HG02943 (cell line): ENCODE data around the gene MYO10.
"Not testable (repeated sequence)": the region's sequence is repeated elsewhere in the genome, so short reads cannot be mapped to it uniquely, and the experiment has no call there.

ENCODE experiments used
- ATAC-seq: cut with Tn5 transposase; IDR thresholded peaks from one replicate; pipeline ENCODE4 v1.9.1; 2021; ENCODE audit warnings: mild to moderate bottlenecking, low read depth, moderate library complexity; ENCODE audit not compliant: unreplicated experiment

MYO10 gene

DNA sequence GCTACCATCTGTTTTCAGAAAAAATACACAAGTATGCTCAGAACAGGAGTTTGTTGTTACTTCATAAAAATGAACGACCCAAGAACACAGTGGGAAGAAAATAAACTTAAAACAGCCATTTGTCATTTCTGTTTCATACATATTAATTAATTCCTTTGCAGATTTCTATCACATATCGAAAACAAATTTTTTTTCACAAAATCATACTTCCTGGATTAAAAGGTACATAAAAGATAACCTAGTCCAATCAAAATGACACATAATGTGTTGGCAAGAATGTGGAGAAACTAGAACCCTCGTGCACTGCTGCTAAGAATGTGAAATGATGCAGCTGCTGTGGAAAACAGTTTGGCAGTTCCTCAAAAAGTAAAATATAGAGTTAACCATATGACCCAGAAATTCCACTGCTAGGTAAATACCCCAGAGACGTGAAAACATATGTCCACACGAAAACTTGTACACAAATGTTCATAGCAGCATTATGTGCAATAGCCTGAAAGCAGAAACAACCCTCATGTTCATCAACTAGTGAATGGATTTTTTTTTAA, 46.0 kb downstream of the MYO10 start:
- ATAC-seq, result no peak

DNA sequence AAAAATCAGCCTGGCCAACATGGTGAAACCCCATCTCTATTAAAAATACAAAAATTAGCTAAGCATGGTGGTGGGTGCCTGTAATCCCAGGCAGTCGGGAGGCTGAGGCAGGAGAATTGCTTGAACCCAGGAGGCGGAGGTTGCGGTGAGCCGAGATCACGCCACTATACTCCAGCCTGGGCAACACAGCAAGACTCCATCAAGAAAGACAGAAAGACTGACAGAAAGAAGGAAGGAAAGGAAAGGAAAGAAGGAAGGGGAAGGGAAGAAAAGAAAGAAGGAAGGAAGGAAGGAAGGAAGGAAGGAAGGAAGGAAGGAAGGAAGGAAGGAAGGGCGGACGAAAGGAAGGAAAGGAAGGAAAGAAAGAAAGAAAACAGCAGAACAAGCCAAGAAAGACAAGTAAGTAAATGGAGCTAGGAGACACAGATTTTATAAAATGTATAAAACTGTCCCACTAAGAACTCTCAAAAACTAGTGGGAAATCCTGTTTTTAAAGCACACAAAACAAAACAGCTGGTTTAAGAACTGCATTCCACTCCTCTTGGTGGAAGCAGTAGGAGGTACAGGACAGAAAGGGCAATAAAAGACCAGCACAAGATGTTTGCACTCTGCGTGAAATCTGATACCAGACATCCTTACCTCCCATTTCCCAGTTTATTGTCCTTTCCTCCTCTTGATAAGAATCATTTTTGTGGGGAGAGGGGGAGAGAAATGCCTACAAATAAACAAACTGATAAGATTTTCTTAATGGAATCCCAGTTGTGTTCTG, 46.7 kb downstream of the MYO10 start:
- no peak for ATAC-seq

DNA sequence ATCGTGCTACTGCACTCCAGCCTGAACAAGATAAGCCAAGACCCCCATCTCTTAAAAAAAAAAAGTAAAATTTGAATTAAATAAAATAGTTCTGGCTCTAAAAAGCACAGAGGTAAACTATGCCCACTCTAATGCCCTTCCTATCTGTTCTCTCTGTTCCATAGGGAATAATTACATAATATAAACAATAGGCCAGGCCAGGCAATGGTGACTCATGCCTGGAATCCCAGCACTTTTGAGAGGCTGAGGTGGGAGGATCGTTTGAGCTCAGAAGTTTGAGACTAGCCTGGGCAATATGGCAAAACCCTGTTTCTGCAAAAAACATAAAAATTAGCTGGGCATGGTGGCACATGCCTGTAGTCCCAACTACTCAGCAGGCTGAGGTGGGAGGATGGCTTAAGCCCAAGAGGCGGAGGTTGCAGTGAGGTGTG, 47.4 kb downstream of the MYO10 start:
- ATAC-seq, result no peak

DNA sequence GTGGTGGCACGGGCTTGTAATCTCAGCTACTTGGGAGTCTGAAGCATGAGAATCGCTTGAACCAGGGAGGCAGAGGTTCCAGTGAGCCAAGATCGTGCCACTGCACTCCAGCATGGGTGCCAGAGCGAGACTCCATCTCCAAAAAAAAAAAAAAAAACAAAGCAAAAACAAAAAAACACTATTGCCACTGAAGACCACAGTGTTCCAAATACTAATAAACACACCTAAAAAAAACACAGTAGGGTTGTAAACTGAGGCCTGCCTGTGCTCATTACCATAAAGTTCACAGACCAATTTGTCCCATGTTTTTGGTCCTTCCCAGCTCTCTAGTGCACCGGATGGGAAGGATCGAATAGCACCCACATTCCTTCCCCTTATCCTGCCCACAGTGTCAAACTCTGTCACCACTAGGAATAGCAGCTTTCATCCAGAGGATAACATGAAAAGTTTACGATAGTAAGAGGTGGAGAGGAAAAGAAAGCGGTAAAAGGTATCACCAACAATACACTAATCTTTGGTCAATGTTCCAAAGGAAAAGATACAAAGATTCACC, 49.2 kb downstream of the MYO10 start:
- ATAC-seq, result no peak

DNA sequence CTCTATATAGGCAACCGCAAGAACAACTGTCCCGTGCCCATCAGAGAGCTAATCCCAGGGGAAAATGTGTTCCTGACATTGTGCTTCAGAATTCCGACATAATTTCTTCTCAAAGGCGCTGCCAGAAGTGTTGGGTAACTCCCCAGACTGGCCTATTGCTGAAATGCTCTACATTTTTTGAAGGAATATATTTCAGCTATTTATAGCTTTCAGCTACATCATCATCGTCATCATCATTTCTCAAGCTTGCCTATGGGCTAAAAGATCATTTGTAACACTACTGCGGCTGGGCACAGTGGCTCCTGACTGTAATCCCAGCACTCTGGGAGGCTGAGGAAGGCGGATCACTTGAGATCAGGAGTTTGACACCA, 49.7 kb downstream of the MYO10 start:
- no peak for ATAC-seq

DNA sequence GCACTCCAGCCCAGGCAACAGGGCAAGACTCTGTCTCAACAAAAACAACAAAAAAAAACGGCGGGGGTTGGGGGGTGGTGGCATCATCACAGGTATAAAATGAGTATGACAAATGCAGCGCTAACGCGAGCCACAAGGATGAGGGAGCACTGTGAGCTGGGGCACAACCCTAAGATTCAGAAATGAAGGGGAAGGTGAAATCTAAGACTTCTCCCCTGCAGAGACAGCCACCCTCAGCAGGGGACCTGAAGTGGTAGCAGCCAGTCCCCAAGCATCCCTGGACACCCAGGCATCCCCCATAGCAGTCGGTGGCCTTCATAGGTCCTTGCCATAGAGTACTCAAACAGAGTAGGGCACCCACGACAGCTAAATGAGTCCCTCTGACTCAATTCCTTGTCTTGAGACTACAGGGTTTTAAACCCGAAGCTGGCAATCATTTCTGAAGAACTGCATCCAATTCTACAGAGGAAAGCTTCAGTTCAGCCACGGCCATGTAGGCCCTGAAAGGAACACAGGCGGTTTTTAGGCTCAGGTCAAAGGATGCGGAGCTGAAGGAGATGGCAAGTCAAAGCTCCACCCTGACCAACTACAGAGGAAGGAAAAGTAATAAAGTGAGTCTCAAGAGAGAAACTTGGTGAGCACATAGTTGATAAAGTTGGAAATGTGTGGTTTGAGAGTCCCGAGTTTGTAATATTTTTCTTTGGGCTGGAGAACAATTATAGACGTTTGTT, 50.3 kb downstream of the MYO10 start:
- no peak for ATAC-seq

DNA sequence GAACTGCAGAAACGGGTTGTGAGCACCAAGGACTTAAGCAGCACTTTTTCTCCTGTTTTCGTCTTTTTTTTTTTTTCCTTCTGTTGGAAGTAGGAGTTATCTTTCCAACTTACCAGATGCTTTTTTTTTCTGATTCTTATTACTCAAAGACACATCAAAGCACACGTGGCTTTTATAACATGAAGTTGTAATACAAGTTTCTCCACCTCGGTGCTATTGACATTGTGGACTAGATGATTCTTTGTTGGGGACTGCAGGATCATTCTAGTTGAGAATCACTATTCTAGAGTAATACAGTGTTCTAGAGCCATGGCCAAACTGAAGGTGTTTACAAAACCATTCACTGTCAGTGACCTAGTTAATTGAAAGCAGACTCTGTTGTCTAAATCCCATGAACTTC, 51.5 kb downstream of the MYO10 start:
- ATAC-seq, result no peak

DNA sequence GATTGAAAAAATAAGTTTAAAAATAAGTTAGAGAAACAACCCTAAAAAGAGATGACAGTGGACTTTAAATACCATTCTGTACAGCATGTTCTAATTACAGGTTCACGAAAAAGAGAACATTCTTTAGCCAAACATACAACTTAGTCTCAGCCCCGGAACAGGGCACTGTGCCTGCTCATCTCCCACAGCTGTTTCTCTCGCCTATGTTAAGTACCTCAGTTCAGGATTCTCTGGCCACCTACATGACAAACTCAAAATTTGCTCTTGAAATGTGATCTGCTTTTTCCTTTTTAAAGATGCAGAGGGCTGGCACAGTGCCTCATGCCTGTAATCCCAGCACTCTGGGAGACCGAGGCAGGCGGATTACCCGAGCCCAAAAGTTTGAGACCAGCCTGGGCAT, 52.3 kb downstream of the MYO10 start:
- ATAC-seq, result no peak

DNA sequence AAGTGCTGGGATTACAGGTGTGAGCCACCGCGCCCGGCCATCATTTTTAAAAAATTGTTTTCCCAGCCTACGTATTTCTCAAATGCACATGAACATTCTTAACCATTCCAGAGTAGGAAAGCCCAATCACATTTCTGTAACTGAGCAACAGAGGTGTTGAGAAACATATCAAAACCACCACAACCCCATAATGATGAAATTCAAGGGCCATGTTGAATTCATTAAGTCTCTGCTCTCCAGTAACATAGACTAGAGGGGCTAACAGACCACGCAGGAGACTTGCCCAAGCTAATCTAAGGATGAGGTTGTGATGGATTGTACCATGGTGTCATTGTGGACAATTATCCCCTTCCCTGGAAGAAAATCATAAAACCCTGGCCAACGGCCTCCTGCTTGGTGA, 52.9 kb downstream of the MYO10 start:
- ATAC-seq, result no peak

DNA sequence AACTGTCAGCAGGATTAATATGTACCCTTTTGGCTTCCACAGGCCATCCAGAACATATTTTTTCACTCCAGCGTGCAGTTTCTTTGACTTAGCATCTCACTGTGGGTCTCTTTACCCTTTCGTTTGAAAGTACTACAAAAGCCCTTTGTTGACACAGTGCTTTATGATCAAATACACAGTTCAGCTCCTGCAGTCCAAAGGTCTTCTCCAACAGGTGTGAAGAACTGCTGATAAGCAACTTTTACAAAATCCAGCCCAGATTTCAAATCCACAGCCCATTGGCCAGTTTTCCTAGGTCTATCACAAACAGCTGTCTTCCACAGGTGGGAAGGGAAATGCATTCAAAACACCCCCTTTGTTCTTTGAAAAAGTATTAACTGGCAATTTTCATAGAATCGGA, 54.8 kb downstream of the MYO10 start:
- no peak for ATAC-seq

DNA sequence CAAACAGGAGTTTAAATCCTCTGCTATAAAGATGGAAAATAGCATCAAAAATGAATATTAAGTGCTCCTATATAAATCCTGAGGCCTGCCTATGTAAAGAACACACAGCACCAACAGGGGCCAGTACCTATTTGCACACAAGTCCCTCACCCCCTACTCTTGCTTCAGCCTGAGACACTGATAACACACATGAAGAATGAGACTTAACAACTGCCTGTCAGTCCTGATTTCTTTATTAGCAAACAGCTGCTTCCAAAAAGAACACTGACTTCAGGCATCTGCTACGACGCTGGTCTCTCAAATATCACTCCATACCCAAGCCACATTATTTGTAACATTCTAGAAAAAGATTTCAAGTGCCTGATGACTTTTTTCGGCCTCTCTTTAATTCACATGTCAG, 55.5 kb downstream of the MYO10 start:
- ATAC-seq, result no peak

DNA sequence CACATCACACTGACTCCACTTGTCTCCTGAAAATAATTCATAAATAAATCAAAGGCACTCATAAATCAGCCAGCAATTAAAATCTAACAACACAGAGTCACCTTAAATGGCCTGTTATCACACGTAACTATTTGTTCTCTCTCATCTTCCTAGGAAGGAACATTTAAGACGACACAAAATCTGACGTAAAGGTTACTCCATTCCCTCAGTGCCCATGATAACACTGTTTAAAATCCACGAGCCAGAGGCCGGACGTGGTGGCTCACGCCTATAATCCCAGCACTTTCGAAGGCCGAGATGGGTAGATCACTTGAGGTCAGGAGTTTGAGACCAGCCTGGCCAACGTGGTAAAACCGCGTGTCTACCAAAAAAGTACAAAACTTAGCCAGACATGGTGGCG, 56.4 kb downstream of the MYO10 start:
- ATAC-seq, result no peak

DNA sequence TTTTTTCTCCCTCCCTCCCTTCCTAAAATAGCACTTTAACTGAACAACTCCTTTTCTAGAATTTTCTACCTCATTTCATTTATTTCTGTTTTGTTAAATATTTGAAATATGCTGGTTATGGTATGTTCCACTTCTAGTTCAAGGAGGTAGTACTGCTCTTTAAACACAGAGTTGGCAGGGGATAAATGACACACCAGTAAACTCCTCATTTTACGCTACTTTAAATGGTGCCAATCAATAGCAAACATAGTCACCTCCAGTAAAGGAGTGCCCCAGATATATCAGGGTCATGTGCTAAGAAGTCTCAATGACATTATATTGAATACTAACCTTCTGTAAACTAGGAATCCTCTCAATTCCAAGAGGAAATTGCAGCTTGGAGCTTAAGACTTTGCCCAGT, 56.9 kb downstream of the MYO10 start:
- no peak for ATAC-seq

DNA sequence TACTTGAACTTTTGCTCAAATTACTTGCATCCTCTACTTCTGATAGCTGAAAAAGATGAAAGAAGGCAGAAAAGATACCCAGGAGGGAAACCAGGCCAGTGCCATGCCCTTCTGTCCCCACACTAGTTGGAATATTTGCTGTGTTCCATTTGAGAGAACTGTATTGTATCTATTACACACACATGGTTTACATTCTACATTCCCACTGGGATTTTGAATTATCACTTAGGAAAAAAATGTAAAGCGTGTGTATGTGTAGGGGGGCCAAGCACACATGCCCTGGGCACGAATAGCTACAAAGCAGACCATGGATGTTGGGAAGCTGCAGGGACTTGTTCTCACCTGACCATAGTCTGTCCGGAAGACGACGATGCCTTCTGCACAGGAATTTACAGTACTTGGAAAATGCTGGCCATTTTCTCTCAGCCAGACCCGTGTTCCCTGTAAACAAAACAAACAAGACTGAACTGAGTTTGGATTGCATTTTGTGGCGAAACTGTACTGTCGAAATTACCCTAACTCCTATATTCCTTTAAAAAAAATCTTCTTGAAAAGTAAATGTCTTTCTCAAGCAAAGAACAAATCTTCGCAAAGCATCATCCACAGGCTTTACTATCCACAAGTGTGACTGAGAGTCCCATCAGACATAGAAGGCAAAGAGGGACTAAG, 58.7 kb downstream of the MYO10 start:
- no peak for ATAC-seq

DNA sequence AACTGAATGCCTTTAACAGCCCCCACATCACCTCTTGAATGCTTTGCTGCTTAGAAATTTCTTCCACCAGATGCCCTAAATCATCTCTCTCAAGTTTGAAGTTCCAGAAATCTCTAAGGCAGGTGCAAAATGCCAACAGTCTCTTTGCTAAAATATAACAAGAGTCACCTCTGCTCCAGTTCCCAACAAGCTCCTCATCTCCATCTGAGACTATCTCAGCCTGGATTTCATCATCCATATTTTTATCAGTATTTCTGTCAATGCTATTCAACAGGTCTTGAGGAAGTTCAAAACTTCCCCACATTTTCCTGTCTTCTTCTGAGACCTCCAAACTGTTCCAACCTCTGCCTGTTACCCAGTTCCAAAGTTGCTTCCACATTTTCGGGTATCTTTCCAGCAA, 61.7 kb downstream of the MYO10 start:
- not testable (repeated sequence) for ATAC-seq

DNA sequence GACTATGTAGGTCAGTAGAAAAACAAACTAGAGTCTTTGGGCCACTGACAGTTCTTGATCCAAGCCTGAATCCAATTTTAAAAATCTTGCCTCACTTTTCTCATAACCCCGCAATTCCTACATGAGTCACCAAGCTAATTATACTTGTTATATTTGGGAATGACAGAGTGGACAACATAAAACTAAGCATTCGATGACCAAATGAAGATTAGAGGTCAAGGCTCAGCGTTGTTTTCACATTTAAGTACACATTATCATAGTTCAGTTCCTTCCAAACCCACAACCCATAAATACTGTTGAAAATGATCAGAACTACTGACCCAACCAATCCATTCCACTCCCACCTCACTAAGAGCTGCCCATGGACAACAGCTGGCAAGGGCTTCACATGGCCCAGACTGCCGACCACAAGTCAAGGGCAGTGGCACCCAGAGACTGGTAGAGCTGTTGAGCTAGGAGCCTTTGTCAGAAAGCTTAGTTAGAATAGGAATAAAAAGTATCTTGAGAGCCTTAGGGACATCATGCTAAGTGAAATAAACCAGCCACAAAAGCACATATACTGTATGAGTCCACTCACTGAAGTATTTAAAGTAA, 64.2 kb downstream of the MYO10 start:
- no peak for ATAC-seq

DNA sequence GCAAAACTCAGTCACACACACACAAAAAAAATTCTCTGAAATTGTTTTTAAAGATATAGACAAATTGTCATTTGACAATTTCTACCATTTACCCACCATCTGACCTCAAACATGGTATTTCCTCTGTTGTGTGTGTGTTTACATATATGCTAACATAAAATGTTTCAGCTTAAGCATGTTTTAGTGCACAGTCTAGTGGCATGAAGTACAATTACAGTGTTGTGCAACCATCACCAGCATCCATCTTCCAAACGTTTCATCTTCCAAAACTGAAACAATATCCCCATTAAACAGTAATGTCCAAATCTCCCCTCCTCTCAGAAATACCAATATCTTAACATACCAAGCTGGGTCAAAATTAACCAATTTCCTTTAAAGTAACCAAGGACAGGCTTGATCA, 65.2 kb downstream of the MYO10 start:
- ATAC-seq, result no peak

DNA sequence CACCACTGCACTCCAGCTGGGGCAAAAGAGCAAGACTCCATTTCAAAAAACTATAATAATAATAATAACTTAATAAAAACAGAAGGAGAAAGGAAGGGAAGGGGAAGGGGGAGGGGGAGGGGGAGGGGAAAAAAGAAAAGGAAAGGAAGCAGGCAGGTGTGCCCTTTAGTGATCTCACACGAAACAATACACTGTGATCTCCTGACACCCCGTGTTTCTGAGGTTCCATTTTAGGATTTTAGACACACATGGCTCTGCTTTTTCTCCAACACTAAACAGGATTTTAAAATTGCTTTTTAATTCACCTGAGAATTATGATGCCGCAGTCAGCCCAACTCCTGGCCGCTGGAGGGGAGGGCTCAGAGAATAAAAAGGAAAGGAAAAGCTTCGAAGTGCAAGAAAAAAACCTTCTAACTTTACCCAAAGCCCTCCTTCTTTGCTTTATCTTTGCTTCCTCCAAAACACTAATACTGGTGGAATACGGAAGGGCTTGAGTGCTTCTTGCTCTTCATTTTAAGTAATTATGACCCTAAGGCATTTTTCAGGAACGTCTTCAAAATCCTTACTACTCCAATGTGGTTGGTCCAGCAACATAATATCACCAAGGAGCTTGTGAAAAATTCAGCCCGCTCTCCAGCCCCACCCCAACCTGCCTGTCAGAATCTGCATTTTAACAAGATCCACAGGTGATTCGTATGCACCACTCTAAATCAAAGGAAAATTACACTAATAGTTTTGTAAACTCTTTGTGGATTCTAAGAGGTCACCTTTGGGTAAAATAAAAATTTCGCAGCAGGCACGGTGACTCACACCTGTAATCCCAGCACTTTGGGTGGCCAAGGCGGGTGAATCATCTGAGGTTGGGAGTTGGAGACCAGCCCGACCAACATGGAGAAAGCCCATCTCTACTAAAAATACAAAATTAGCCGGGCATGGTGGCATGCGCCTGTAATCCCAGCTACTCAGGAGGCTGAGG, 66.0 kb downstream of the MYO10 start:
- no peak for ATAC-seq

DNA sequence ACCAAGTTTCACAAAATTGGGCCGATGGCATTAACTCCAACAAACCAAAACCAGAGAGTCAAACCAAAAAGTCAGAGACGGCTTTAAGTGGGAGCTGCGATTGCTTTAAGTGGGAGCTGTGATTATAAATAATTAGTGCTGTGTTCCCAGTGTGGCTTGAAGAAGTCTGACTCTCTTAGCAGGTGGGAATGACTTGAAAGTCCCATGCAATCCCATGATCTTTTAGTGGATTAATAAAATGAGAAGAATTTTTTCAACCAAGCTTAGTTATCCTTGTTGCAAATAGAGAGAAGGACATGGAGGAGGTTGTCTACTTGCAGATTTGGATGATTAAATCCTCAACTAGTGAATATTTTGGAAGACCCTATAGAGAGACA, 68.5 kb downstream of the MYO10 start:
- ATAC-seq, result no peak
